Mucosa of stomach (tissue), 1 donor: Measurements from ENCODE around the gene RMND5A.
A peak's percentile ranks its signal among the peaks of the same experiment; 100 is the strongest.

Experiments
- H3K27me3 ChIP-seq: one replicate; pipeline ENCODE4 v1.7.0; 2013; ENCODE audit warnings: mild to moderate bottlenecking, low read length; ENCODE audit not compliant: control insufficient read depth, insufficient read depth
- H3K36me3 ChIP-seq: one replicate; pipeline ENCODE4 v1.7.0; 2013; ENCODE audit warnings: low read length; ENCODE audit not compliant: control insufficient read depth, insufficient read depth
- H3K4me1 ChIP-seq: one replicate; pipeline ENCODE4 v1.7.0; 2013; ENCODE audit warnings: mild to moderate bottlenecking, low read length; ENCODE audit not compliant: control insufficient read depth, insufficient read depth
- H3K4me3 ChIP-seq: one replicate; pipeline ENCODE4 v1.7.0; 2013; ENCODE audit warnings: low read length
- H3K9ac ChIP-seq: one replicate; pipeline ENCODE4 v1.7.0; 2013; ENCODE audit warnings: mild to moderate bottlenecking, low read length, moderate library complexity
- H3K9me3 ChIP-seq: one replicate; pipeline ENCODE4 v1.7.0; 2013; ENCODE audit warnings: mild to moderate bottlenecking, low read length, moderate library complexity; ENCODE audit not compliant: control insufficient read depth
- donor health status: Pancreatic carcinoma.

The RMND5A gene

DNA sequence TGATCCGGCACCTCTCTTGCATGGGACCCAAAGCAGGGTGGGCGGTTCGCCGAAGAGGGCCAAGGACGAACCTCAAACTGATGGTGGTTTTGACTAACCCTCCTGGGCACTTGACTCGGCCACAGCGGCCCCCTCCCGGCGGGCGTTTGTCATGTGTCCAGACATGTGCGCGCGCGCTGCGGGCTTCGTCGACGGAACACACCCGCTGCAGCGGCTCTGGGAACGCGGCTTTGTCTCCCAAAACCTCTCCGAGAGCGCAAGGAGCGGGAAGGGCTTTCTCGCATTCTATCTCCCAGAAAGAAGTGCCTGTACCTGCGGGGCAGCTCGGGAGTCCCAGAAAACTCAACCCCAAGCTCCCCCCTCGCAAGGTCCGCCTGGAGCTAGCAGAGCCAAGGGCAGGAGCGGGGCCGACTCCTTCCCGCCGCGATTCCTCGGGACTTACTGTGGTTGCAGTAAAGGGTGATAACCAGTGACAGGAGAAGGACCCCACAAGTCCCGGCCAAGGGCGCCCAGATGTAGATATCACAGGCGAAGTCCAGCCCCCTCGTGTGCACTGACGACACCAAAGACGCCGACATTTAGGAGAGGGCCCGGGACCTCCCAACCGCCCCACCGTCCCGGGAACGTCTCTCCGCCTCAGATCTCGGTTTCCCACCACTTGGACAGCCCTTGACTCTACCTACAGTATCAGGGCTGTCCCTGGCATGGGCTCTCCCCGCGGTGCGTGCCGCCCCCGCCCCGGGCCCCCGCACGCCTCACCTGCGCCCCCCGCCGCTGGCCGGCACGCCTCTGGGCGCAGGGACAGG lies 69.0 kb downstream of the RMND5A start:
- H3K27me3 ChIP-seq, result peaks cover 71% of the 10 kb centered on the region
- H3K4me1 ChIP-seq, result peaks cover 12% of the 10 kb centered on the region
- no peak overlapping the region for H3K4me3 ChIP-seq

GRCh38 chr2:86789687-86790133 lies 69.6 kb downstream of the RMND5A start:
- no peak overlapping the region for H3K9ac ChIP-seq
- H3K4me3 ChIP-seq, result no peak overlapping the region
- no peaks in the 10 kb centered on the region for H3K36me3 ChIP-seq
- H3K4me1 ChIP-seq, result peaks cover 12% of the 10 kb centered on the region
- H3K27me3 ChIP-seq, result peaks cover 76% of the 10 kb centered on the region
- H3K9me3 ChIP-seq, result no peaks in the 10 kb centered on the region

More for the DNA sequence above, 69.0 kb downstream of the RMND5A start:
- Histone ChIP-seq H3K9me3 (no peaks in the 10 kb centered on the region), H3K36me3 (no peaks in the 10 kb centered on the region), H3K9ac (no peak overlapping the region)

DNA sequence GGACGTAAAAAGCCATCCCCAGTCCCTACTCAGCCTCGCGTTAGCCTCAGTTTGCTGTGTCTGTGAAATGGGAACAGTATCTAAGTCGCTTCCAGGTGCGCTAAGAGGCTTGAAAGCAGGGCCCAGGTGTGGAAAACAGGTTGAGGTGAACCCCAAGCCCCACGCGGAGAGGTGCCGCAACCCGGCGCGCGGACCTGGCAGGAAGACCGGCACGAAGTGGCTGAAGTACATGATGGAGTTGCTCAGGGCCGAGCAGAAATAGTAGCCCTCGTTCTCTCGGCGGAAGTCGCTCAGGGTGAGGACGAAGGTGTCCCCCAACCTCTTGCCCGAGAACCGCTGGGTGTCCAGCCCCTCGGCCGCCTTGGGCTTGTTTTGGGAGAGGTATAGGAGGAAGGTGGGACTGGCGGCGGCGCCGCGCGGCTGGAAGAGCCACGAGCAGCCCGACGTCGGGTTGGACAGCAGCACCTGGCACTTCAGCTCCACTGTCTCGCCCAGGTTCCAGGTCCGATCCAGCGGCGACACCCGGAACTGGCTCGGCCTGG lies 70.1 kb downstream of the RMND5A start:
- Histone ChIP-seq H3K36me3 (no peaks in the 10 kb centered on the region), H3K27me3 (peaks cover 76% of the 10 kb centered on the region), H3K4me1 (peaks cover 12% of the 10 kb centered on the region), H3K9ac (no peak overlapping the region), H3K9me3 (no peaks in the 10 kb centered on the region), H3K4me3 (no peak overlapping the region)

DNA sequence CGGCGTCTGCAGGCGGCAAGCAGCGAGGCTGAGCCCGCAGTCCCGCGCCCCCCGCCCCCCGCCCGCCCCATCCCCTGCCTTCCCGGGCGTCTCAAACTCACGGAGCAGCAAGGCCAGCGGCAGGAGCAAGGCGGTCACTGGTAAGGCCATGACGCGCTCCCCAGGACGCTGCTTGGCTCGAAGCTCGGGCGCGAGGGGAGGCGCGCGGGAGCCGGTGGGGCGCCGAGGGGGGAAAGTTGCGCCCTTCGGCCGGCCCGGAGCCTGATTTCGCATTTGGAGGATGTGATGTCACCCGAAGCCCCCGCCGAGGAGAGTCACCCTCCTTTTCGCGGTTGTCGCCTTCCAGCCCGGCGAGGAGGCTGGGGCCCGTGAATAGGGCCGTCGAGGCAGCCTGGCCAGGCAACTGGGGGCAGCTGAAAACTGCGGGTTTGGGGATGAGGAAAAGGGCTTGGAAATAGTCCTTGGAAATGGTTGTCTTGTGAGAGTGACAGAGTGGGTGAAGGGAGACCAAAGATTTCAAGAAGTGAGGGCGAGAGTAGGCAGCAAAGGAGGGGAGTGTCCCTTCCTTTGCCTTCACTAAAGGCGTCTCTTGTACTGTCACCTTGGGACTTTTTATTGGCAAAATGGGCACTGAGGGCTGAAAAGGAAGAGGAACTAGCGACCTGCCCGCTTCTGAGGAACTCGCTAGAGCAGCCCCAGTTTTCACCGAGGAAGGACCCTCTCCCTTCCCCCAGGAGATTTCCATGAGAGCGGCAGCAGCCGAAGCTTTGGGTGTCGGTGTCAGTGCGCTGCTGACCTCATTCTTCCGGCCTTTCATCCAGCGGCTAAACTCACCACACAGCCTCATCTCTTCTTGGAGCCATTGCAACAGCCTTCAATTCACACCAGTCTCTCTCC lies 70.8 kb downstream of the RMND5A start, which contains the start of gene CD8A:
Gene CD8A (minus strand): TSS at position 238 of the 897 bp plus-strand sequence. CDS start 88 bp downstream, at position 150.
- Histone ChIP-seq H3K36me3 (no peaks in the 10 kb centered on the region), H3K4me3 (no peak within 1 kb of the TSS), H3K9me3 (no peaks in the 10 kb centered on the region), H3K27me3 (peaks cover 75% of the 10 kb centered on the region), H3K9ac (no peak within 1 kb of the TSS), H3K4me1 (peaks cover 12% of the 10 kb centered on the region)

GRCh38 chr2:86791573-86791972 lies 71.5 kb downstream of the RMND5A start:
- Histone ChIP-seq H3K27me3 (peaks cover 69% of the 10 kb centered on the region), H3K4me3 (no peak overlapping the region)

GRCh38 chr2:86793752-86794151 lies 73.7 kb downstream of the RMND5A start:
- H3K27me3 ChIP-seq, result peaks cover 54% of the 10 kb centered on the region
- H3K36me3 ChIP-seq, result no peaks in the 10 kb centered on the region

More at GRCh38 chr2:86791573-86791972, 71.5 kb downstream of the RMND5A start:
- Histone ChIP-seq H3K4me1 (peaks cover 12% of the 10 kb centered on the region), H3K36me3 (no peaks in the 10 kb centered on the region), H3K9me3 (no peaks in the 10 kb centered on the region), H3K9ac (no peak overlapping the region)

DNA sequence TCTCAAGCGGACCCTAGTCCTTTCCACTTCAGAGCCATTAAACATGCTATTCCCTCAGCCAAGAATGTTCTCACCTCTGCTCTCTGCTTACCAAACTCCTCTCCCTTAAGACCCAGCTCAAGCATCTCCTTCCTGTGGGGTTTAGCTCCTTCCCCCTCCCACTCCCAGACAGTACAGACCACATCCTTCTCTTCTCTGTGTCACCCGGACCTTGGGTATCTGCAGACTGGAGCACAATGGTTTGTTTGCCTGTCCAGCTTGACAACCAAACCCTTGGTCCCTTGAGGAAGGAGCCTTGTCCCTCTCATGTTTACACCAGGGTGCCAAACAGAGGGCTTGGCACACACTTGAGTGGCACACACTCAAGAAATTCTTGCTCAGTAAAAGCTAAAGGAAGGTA lies 74.8 kb downstream of the RMND5A start:
- peaks cover 3% of the 10 kb centered on the region for H3K9me3 ChIP-seq
- peaks cover 12% of the 10 kb centered on the region for H3K4me1 ChIP-seq
- H3K36me3 ChIP-seq, result no peaks in the 10 kb centered on the region
- H3K4me3 ChIP-seq, result no peak overlapping the region
- H3K9ac ChIP-seq, result no peak overlapping the region
- peaks cover 43% of the 10 kb centered on the region for H3K27me3 ChIP-seq

More at GRCh38 chr2:86793752-86794151, 73.7 kb downstream of the RMND5A start:
- no peak overlapping the region for H3K4me3 ChIP-seq
- peaks cover 12% of the 10 kb centered on the region for H3K4me1 ChIP-seq
- H3K9ac ChIP-seq, result no peak overlapping the region
- H3K9me3 ChIP-seq, result peaks cover 3% of the 10 kb centered on the region

DNA sequence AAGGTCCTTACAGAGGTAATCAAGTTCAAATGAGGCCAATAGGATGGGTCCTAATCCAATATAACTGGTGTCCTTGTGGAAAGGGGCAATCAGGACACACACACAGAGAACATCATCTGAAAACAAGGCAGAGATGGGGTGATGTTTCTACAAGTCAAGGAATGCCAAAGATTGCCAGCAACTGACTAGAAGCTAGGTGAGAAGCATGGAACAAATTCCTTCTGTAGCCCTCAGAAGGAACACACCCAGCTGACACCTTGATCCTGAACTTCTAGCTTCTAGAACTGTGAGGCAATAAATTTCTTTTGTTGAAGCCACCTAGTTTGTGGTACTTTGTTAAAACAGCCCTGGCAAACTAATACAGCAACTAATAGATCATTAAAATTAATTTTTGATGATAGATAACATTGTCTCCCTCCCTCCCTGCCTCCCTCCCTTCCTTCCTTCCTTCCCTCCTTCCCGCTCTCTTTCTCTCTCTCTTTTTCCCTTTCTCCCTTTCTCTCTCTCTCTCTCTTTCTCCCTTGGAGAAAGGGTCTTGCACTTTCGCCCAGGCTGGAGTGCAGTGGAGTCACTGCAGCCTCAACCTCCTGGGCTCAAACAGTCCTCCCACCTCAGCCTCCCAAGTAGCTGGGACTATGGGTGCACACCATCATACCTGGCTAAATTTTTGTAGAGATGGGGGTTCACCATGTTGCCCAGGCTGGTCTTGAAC lies 80.9 kb downstream of the RMND5A start:
- no peaks in the 10 kb centered on the region for H3K27me3 ChIP-seq
- H3K4me3 ChIP-seq, result no peak overlapping the region
- H3K4me1 ChIP-seq, result no peaks in the 10 kb centered on the region
- H3K9me3 ChIP-seq, result peaks cover 3% of the 10 kb centered on the region
- H3K36me3 ChIP-seq, result no peaks in the 10 kb centered on the region
- H3K9ac ChIP-seq, result no peak overlapping the region

DNA sequence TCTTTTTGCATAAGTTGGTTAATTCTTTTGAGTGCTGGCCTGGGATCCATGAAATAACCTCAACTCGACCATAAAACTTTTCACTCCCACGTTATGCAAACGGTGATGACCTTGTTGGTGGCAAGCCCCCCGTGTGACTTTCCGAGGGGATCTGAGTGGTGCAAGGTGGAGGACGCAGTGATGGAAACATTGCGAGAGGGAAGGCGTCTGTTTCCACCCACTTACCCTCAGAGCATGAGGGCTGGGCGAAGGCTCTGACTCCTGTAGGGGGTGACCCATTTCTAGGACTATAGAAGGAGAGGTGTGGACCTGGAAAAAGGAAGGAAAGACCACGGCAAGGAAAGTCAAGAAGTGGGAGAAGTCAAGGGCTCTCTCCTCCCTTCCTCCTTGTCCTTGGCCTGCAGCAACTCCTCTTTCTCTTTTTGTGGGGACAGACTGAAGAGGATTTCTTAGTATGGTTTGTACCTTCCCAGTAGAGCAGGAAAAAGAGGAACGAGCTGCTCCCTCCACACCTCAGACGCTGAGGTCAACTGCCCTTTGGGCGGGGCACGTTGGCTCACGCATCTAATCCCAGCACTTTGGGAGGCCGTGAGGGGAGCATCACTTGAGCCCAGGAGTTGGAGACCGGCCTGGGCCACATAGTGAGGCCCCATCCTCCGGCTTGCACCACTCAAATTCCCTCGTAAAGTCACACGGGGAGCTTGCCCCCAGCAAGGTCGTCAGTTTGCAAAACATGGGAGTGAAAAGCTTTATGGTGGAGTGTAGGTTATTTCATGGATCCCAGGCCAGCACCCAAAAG lies 86.2 kb downstream of the RMND5A start:
- Histone ChIP-seq H3K27me3 (peaks cover 29% of the 10 kb centered on the region), H3K9me3 (no peaks in the 10 kb centered on the region)

GRCh38 chr2:86807133-86807467 lies 87.0 kb downstream of the RMND5A start:
- Histone ChIP-seq H3K27me3 (peaks cover 29% of the 10 kb centered on the region), H3K4me1 (peaks cover 18% of the 10 kb centered on the region), H3K36me3 (no peaks in the 10 kb centered on the region), H3K9ac (peak overlapping the region; percentile 41), H3K4me3 (peak overlapping the region; percentile 32), H3K9me3 (no peaks in the 10 kb centered on the region)

More for the DNA sequence above, 86.2 kb downstream of the RMND5A start:
- Histone ChIP-seq H3K9ac (no peak overlapping the region), H3K36me3 (no peaks in the 10 kb centered on the region), H3K4me1 (peaks cover 18% of the 10 kb centered on the region), H3K4me3 (no peak overlapping the region)
